Activated CD4-positive, alpha-beta T cell treated with anti-CD3 and anti-CD28 coated beads for 4 hours (primary cell): ENCODE measurements around the gene NDUFA8.

ENCODE experiments used
- DNase-seq, 2 donors: peaks; one replicate each; pipeline ENCODE4 v3.0.0-alpha.2; 2020

Gene NDUFA8

GRCh38 chr9:122159026-122159924 is at the start of gene NDUFA8, which contains the start of gene MORN5:
Gene NDUFA8, minus strand, starts transcription at chr9:122159779. Its CDS starts 102 bp downstream, at chr9:122159677.
Gene MORN5, plus strand, starts transcription at chr9:122159908. Its CDS starts 65 bp downstream, at chr9:122159973.
- DNase-seq: peak; percentile 95 to 96

GRCh38 chr9:122207096-122207495 is 47.5 kb upstream of the NDUFA8 start:
- no peak for DNase-seq

- no peak for DNase-seq
Observed at GRCh38 chr9:122206118-122207046, 46.8 kb upstream of the NDUFA8 start.

GRCh38 chr9:122205176-122205575 is 45.6 kb upstream of the NDUFA8 start:
- no peak for DNase-seq

GRCh38 chr9:122204491-122204890 is 44.9 kb upstream of the NDUFA8 start:
- no peak for DNase-seq

GRCh38 chr9:122204055-122204454 is 44.5 kb upstream of the NDUFA8 start:
- DNase-seq: no peak

- no peak for DNase-seq
Observed at GRCh38 chr9:122202111-122202510, 42.5 kb upstream of the NDUFA8 start.

- DNase-seq: no peak
Observed at GRCh38 chr9:122201641-122202040, 42.1 kb upstream of the NDUFA8 start.

GRCh38 chr9:122200960-122201595 is 41.5 kb upstream of the NDUFA8 start:
- no peak for DNase-seq

- DNase-seq: no peak
Observed at GRCh38 chr9:122197882-122198281, 38.3 kb upstream of the NDUFA8 start.

- no peak for DNase-seq
Observed at GRCh38 chr9:122197426-122197825, 37.8 kb upstream of the NDUFA8 start.

GRCh38 chr9:122195875-122196274 is 36.3 kb upstream of the NDUFA8 start:
- DNase-seq: no peak

GRCh38 chr9:122193651-122194050 is 34.1 kb upstream of the NDUFA8 start:
- DNase-seq: no peak

GRCh38 chr9:122192914-122193525 is 33.4 kb upstream of the NDUFA8 start:
- DNase-seq: no peak

- DNase-seq: no peak
Observed at GRCh38 chr9:122192261-122192875, 32.8 kb upstream of the NDUFA8 start.

- no peak for DNase-seq
Observed at GRCh38 chr9:122191584-122191983, 32.0 kb upstream of the NDUFA8 start.

- no peak for DNase-seq
Observed at GRCh38 chr9:122190597-122191381, 31.2 kb upstream of the NDUFA8 start.

- no peak for DNase-seq
Observed at GRCh38 chr9:122188369-122188768, 28.8 kb upstream of the NDUFA8 start.

- DNase-seq: no peak
Observed at GRCh38 chr9:122186777-122187470, 27.3 kb upstream of the NDUFA8 start.

GRCh38 chr9:122186301-122186700 is 26.7 kb upstream of the NDUFA8 start:
- DNase-seq: no peak

- DNase-seq: no peak
Observed at GRCh38 chr9:122184551-122184950, 25.0 kb upstream of the NDUFA8 start.
